GM23338 (cell line): ENCODE data around the gene CLIP2. TPM values are rescaled to one million over a fixed set of nuclear protein-coding genes. Genes with fewer than 3 reads are reported as not detected.
A peak's percentile ranks its signal among the peaks of the same experiment; 100 is the strongest.

ENCODE experiments used
- ATAC-seq: fragments of 200-7000 bp; cut with Tn5 transposase; 3 replicates; pipeline ENCODE4 v1.9.1; 2020
- DNase-seq: peaks from one replicate; pipeline ENCODE4 v3.0.0-alpha.2; 2015; ENCODE audit warnings: low spot score
- H2AFZ ChIP-seq: fragments of 200-600 bp; sonication (generic); 2 replicates; pipeline ENCODE4 v1.8.0; 2016; ENCODE audit warnings: antibody characterized with exemption, mild to moderate bottlenecking, moderate library complexity
- H3F3A ChIP-seq: fragments of 200-600 bp; sonication (generic); replicated peaks from 2 replicates; pipeline ENCODE4 v1.8.0; 2017; ENCODE audit warnings: antibody characterized with exemption, mixed run types, low read depth
- H3K27ac ChIP-seq: fragments of 200-600 bp; sonication (generic); 2 replicates; pipeline ENCODE4 v1.6.1; 2016; ENCODE audit warnings: low read depth
- H3K27me3 ChIP-seq: fragments of 200-600 bp; sonication (generic); 2 replicates; pipeline ENCODE4 v1.8.0; 2016; ENCODE audit warnings: mild to moderate bottlenecking, mixed run types, moderate library complexity; ENCODE audit not compliant: insufficient read depth
- H3K36me3 ChIP-seq: fragments of 200-600 bp; sonication (generic); 2 replicates; pipeline ENCODE4 v1.8.0; 2016; ENCODE audit warnings: mild to moderate bottlenecking; ENCODE audit not compliant: insufficient read depth
- H3K4me1 ChIP-seq: fragments of 200-600 bp; sonication (generic); 2 replicates; pipeline ENCODE4 v1.8.0; 2016; ENCODE audit warnings: mild to moderate bottlenecking, moderate library complexity; ENCODE audit not compliant: insufficient read depth
- H3K4me2 ChIP-seq: fragments of 200-600 bp; sonication (generic); 2 replicates; pipeline ENCODE4 v1.7.1; 2017; ENCODE audit warnings: mixed run types
- H3K4me3 ChIP-seq: fragments of 200-600 bp; sonication (generic); 2 replicates; pipeline ENCODE4 v1.6.1; 2016; ENCODE audit warnings: mixed run types
- H3K79me2 ChIP-seq: fragments of 200-600 bp; sonication (generic); replicated peaks from 2 replicates; pipeline ENCODE4 v1.8.0; 2017; ENCODE audit warnings: mild to moderate bottlenecking; ENCODE audit not compliant: insufficient read depth
- H3K9me2 ChIP-seq: fragments of 200-600 bp; sonication (generic); 2 replicates; pipeline ENCODE4 v1.8.0; 2017; ENCODE audit not compliant: insufficient read depth
- H4K20me1 ChIP-seq: fragments of 200-600 bp; sonication (generic); replicated peaks from 2 replicates; pipeline ENCODE4 v1.8.0; 2017; ENCODE audit warnings: mild to moderate bottlenecking; ENCODE audit not compliant: insufficient read depth
- H3K27ac Mint-ChIP-seq: 2 replicates; pipeline ENCODE4 v1.8.0; 2020; ENCODE audit warnings: inconsistent platforms, mild to moderate bottlenecking, moderate library complexity, mixed read lengths
- H3K27me3 Mint-ChIP-seq: 3 replicates; pipeline ENCODE4 v1.8.0; 2022; ENCODE audit warnings: low read depth, mild to moderate bottlenecking, moderate library complexity, mixed read lengths, inconsistent platforms; ENCODE audit not compliant: insufficient read depth, poor library complexity
- H3K36me3 Mint-ChIP-seq: 3 replicates; pipeline ENCODE4 v1.8.0; 2021; ENCODE audit warnings: low read depth, mild to moderate bottlenecking, inconsistent platforms, moderate library complexity, mixed read lengths
- H3K4me1 Mint-ChIP-seq: 3 replicates; pipeline ENCODE4 v1.8.0; 2020; ENCODE audit warnings: mild to moderate bottlenecking, inconsistent platforms, mixed read lengths
- H3K4me3 Mint-ChIP-seq: 3 replicates; pipeline ENCODE4 v1.8.0; 2021; ENCODE audit warnings: moderate library complexity, mild to moderate bottlenecking, inconsistent platforms, mixed read lengths
- H3K9me3 Mint-ChIP-seq: 3 replicates; pipeline ENCODE4 v1.8.0; 2020; ENCODE audit warnings: moderate library complexity, mild to moderate bottlenecking, inconsistent platforms, mixed read lengths
- CREB1 ChIP-seq: fragments of 250-450 bp; sonication (Bioruptor Pico); IDR thresholded peaks from 2 replicates; pipeline ENCODE4 v1.5.0; 2020; ENCODE audit warnings: low read depth, mild to moderate bottlenecking, moderate library complexity
- EZH2 ChIP-seq: fragments of 200-600 bp; sonication (generic); IDR thresholded peaks from one replicate; pipeline ENCODE4 v1.8.0; 2017; ENCODE audit warnings: antibody characterized with exemption, mild to moderate bottlenecking, low read depth; ENCODE audit not compliant: unreplicated experiment
- EZH2phosphoT487 ChIP-seq: fragments of 200-600 bp; sonication (generic); IDR thresholded peaks from one replicate; pipeline ENCODE4 v1.8.1; 2018; ENCODE audit warnings: antibody characterized with exemption; ENCODE audit not compliant: unreplicated experiment
- JUNB ChIP-seq: IDR thresholded peaks from one replicate; pipeline ENCODE4 v1.6.1; 2016; ENCODE audit warnings: antibody characterized with exemption; ENCODE audit not compliant: unreplicated experiment
- POLR2AphosphoS5 ChIP-seq: IDR thresholded peaks from 2 replicates; pipeline ENCODE4 v1.6.1; 2016; ENCODE audit warnings: antibody characterized with exemption, low read depth
- ZNF331 ChIP-seq: fragments of 250-450 bp; sonication (Bioruptor Pico); IDR thresholded peaks from 2 replicates; pipeline ENCODE4 v1.5.0; 2020; ENCODE audit warnings: low read depth, mild to moderate bottlenecking, moderate library complexity
- polyA plus RNA-seq: library from polyadenylated mRNA; unstranded; fragments of >200 nt; fragmentation: Nextera tagmentation; extraction: Ambion mirVana; gene quantifications from 2 replicates; pipeline ENCODE4 v1.2.1, GENCODE V29; 2016
- total RNA-seq: library from RNA; depleted of rRNA; stranded (reverse); fragments of >200 nt; shearing (Covaris generic); gene quantifications from 2 replicates; pipeline ENCODE4 v1.2.3, GENCODE V29; 2014
- TF ChIP-seq, protein P1 (sequence below): fragments of 250-450 bp; sonication (Bioruptor Pico); IDR thresholded peaks from 2 replicates; pipeline ENCODE4 v1.5.0; 2020; ENCODE audit warnings: mild to moderate bottlenecking, moderate library complexity
- TF ChIP-seq, protein P2 (sequence below), 2 experiments: fragments of 200-600 bp in 1 of 2; sonication (generic) in 1 of 2; conservative IDR thresholded peaks; 2 replicates each; pipeline versions ENCODE4 v1.5.1 to v1.6.1; 2016 to 2017; ENCODE audit warnings: antibody characterized with exemption in 2 of 2, low read depth in 2 of 2, mild to moderate bottlenecking in 2 of 2, moderate library complexity in 1 of 2

The CLIP2 gene
- total and polyA plus RNA-seq, 2 experiments from 2014 or later: 8.1 to 51.9 TPM

DNA sequence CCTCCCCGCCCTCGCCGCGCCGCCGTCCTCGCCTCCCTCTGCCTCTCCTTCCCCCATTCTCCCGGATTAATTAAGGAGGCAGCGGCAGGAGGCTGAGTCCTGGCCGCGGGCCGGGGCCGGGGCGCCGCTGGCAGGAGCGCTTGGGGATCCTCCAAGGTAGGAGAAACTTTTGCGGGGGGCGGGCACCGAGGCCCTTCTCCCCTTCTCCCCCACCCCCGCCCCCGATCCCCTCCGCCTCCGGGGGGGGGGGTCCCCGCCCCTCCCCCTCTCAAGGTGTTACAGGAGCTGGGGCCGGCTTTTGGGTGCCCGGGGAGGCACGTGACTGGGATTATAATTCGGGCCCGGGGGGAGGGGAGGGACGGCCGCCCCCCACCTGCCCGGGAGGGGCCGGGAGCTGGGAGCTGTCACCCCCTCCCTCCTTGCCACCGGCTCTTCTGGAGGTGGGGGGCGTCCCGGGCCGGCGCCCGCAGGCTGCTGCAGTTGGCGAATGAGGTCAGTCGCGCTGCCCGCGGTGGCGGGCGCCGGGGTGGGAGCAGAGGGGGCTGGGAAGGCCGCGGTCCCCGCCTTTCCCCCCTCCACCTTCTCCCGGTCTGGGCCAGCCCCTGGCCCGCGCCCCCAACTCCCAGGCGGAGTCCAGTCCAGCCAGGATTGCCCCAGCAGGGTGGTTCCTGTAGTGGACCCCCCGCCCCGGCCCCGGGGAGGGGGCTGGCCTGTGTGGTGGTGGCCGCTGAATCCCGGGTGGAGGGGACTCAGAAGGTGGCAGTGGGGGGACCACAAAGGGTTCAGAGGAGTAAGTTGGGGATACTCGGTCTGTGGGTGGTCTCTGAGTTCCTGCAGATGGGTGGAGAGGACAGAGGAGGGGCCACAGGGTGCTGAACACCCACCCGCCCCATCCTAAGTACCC is 165.1 kb downstream of the CLIP2 start:
- Mint-ChIP-seq H3K9me3 (peaks cover 2% of the 10 kb centered on the region; the same call in 2 of the 3 replicates), H3K4me3 (peak overlapping the region; percentile 68), H3K27ac (no peak overlapping the region), H3K36me3 (no peaks in the 10 kb centered on the region; the same call in 2 of the 3 replicates), H3K4me1 (peaks cover 12% of the 10 kb centered on the region), H3K27me3 (peaks cover 6% of the 10 kb centered on the region)
- H3K27me3 ChIP-seq: no peaks in the 10 kb centered on the region
- H3K79me2 ChIP-seq: peaks cover 49% of the 10 kb centered on the region
- peak overlapping the region; percentile 72 for H3K4me3 ChIP-seq
- TF ChIP-seq POLR2AphosphoS5 (no peak), EZH2 (no peak), ZNF331 (CRISPR knock-in tag) (no peak), CREB1 (CRISPR knock-in tag) (no peak), EZH2phosphoT487 (no peak), JUNB (no peak)
- TF ChIP-seq, protein P1, sequence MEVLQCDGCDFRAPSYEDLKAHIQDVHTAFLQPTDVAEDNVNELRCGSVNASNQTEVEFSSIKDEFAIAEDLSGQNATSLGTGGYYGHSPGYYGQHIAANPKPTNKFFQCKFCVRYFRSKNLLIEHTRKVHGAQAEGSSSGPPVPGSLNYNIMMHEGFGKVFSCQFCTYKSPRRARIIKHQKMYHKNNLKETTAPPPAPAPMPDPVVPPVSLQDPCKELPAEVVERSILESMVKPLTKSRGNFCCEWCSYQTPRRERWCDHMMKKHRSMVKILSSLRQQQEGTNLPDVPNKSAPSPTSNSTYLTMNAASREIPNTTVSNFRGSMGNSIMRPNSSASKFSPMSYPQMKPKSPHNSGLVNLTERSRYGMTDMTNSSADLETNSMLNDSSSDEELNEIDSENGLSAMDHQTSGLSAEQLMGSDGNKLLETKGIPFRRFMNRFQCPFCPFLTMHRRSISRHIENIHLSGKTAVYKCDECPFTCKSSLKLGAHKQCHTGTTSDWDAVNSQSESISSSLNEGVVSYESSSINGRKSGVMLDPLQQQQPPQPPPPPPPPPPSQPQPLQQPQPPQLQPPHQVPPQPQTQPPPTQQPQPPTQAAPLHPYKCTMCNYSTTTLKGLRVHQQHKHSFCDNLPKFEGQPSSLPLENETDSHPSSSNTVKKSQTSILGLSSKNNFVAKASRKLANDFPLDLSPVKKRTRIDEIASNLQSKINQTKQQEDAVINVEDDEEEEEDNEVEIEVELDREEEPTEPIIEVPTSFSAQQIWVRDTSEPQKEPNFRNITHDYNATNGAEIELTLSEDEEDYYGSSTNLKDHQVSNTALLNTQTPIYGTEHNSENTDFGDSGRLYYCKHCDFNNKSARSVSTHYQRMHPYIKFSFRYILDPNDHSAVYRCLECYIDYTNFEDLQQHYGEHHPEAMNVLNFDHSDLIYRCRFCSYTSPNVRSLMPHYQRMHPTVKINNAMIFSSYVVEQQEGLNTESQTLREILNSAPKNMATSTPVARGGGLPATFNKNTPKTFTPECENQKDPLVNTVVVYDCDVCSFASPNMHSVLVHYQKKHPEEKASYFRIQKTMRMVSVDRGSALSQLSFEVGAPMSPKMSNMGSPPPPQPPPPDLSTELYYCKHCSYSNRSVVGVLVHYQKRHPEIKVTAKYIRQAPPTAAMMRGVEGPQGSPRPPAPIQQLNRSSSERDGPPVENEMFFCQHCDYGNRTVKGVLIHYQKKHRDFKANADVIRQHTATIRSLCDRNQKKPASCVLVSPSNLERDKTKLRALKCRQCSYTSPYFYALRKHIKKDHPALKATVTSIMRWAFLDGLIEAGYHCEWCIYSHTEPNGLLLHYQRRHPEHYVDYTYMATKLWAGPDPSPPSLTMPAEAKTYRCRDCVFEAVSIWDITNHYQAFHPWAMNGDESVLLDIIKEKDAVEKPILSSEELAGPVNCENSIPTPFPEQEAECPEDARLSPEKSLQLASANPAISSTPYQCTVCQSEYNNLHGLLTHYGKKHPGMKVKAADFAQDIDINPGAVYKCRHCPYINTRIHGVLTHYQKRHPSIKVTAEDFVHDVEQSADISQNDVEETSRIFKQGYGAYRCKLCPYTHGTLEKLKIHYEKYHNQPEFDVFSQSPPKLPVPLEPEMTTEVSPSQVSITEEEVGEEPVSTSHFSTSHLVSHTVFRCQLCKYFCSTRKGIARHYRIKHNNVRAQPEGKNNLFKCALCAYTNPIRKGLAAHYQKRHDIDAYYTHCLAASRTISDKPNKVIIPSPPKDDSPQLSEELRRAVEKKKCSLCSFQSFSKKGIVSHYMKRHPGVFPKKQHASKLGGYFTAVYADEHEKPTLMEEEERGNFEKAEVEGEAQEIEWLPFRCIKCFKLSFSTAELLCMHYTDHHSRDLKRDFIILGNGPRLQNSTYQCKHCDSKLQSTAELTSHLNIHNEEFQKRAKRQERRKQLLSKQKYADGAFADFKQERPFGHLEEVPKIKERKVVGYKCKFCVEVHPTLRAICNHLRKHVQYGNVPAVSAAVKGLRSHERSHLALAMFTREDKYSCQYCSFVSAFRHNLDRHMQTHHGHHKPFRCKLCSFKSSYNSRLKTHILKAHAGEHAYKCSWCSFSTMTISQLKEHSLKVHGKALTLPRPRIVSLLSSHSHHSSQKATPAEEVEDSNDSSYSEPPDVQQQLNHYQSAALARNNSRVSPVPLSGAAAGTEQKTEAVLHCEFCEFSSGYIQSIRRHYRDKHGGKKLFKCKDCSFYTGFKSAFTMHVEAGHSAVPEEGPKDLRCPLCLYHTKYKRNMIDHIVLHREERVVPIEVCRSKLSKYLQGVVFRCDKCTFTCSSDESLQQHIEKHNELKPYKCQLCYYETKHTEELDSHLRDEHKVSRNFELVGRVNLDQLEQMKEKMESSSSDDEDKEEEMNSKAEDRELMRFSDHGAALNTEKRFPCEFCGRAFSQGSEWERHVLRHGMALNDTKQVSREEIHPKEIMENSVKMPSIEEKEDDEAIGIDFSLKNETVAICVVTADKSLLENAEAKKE (CRISPR knock-in tag): no peak
- TF ChIP-seq, protein P2, sequence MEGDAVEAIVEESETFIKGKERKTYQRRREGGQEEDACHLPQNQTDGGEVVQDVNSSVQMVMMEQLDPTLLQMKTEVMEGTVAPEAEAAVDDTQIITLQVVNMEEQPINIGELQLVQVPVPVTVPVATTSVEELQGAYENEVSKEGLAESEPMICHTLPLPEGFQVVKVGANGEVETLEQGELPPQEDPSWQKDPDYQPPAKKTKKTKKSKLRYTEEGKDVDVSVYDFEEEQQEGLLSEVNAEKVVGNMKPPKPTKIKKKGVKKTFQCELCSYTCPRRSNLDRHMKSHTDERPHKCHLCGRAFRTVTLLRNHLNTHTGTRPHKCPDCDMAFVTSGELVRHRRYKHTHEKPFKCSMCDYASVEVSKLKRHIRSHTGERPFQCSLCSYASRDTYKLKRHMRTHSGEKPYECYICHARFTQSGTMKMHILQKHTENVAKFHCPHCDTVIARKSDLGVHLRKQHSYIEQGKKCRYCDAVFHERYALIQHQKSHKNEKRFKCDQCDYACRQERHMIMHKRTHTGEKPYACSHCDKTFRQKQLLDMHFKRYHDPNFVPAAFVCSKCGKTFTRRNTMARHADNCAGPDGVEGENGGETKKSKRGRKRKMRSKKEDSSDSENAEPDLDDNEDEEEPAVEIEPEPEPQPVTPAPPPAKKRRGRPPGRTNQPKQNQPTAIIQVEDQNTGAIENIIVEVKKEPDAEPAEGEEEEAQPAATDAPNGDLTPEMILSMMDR (conservative IDR thresholded peaks at IDR 0.05; ENCODE audit: low read depth in 2 of 2): no peak
- H3F3A ChIP-seq: peaks cover 12% of the 10 kb centered on the region; the same call in 1 of the 2 replicates
- DNase-seq (no peak), ATAC-seq (peak; percentile 20)
- no peaks in the 10 kb centered on the region for H3K36me3 ChIP-seq
- H3K4me1 ChIP-seq: peaks cover 7% of the 10 kb centered on the region
- no peak overlapping the region for H3K27ac ChIP-seq
- no peaks in the 10 kb centered on the region for H3K9me2 ChIP-seq
- peaks cover 7% of the 10 kb centered on the region for H4K20me1 ChIP-seq
- H3K4me2 ChIP-seq: peak overlapping the region; percentile 90
- peak overlapping the region; percentile 72; the same call in 1 of the 2 replicates for H2AFZ ChIP-seq
